Pancreas (tissue), 10 donors: Measurements from ENCODE around the gene MRPL3. TPM values are rescaled to one million over a fixed set of nuclear protein-coding genes. Genes with fewer than 3 reads are reported as not detected.

ENCODE experiments used
- ATAC-seq, 4 donors: fragments of 200-7000 bp; cut with Tn5 transposase; one replicate each; pipeline versions ENCODE4 v1.8.0 to v1.9.1; 2020; ENCODE audit warnings: mild to moderate bottlenecking in 4 of 4, moderate library complexity in 4 of 4
- DNase-seq, 6 donors: peaks; one replicate each; pipeline ENCODE4 v3.0.0-alpha.2; 2020
- FAIRE-seq: peaks from 2 replicates; lab custom pipeline; 2012; peaks lifted over from hg19 to GRCh38; lab: Jason Lieb, UNC
- H3K27ac ChIP-seq, 4 donors: fragments of 200-600 bp; sonication (generic); 1 replicate in 3 of 4; 2 replicates in 1 of 4; pipeline versions ENCODE4 v1.5.0 to v1.8.0; 2020
- H3K27me3 ChIP-seq, 4 donors: fragments of 200-600 bp; one replicate each; pipeline ENCODE4 v1.8.0; 2021
- H3K36me3 ChIP-seq, 3 donors: fragments of 200-600 bp; sonication (generic) in 1 of 3; one replicate each; pipeline versions ENCODE4 v1.5.0 to v1.8.0; 2020 to 2021
- H3K4me1 ChIP-seq, 3 donors: fragments of 200-600 bp; one replicate each; pipeline ENCODE4 v1.8.0; 2021
- H3K4me3 ChIP-seq, 4 donors: fragments of 200-600 bp; sonication (generic) in 2 of 4; one replicate each; pipeline versions ENCODE4 v1.5.0 to v1.8.0; 2020 to 2021
- H3K9me3 ChIP-seq, 4 donors: fragments of 200-600 bp; one replicate each; pipeline ENCODE4 v1.8.0; 2021
- WGBS, 2 donors: extraction: QIAGEN DNeasy Blood & Tissue Kit; methylation state at CpG; one replicate each; pipeline ENCODE4 v1.1.7; 2013; 5-methylcytosine and 5-hydroxymethylcytosine counted together
- intact Hi-C, 3 donors: fragments of 100-400 bp; cut with DNase I; formaldehyde crosslinking; loops; one replicate each; pipeline versions ENCODE4 v1.11.1 to v1.14.2; 2022
- polyA plus RNA-seq, 2 donors: library from polyadenylated mRNA; stranded (reverse); fragments of 200-250 nt; gene quantifications; one replicate each; pipeline ENCODE4 v1.2.3, GENCODE V29; 2013
- total RNA-seq, 6 donors: library from RNA; stranded (reverse); fragmentation: NEBNext Ultra II Directional in 4 of 6; extraction: Animal tissue kit (Norgen Biotek cat#: 25700) in 4 of 6; gene quantifications; one replicate each; pipeline versions ENCODE4 v1.2.1 to v1.2.4, GENCODE V29; 2021 to 2023
- TF ChIP-seq, protein P1 (sequence below), 4 donors: fragments of 200-600 bp; sonication (generic) in 3 of 4; IDR thresholded peaks; one replicate each; pipeline versions ENCODE4 v1.5.0 to v1.8.0; 2021; ENCODE audit warnings: antibody characterized with exemption in 4 of 4
- donor health status: healthy with polysubstance abuse.
- donor health status: DM: no; HTN: no; CAD: no; lungs with moderate emphysema.
- donor health status: DM: no; HTN: no; CAD: no.
- donor health status: control.
- donor health status: control.
- donor health status: Bipolar disorder and iron deficiency.
- donor health status: DM: yes; HTN: yes; CAD: no.
- donor health status: DM: no; HTN: no; CAD: no.
- donor health status: DM: no; HTN: no; CAD: no.
- donor health status: DM: yes; HTN: yes; CAD: no.

The MRPL3 gene
- total and polyA plus RNA-seq, 8 donors, result 23.5 to 45.4 (median 36.7) TPM

DNA sequence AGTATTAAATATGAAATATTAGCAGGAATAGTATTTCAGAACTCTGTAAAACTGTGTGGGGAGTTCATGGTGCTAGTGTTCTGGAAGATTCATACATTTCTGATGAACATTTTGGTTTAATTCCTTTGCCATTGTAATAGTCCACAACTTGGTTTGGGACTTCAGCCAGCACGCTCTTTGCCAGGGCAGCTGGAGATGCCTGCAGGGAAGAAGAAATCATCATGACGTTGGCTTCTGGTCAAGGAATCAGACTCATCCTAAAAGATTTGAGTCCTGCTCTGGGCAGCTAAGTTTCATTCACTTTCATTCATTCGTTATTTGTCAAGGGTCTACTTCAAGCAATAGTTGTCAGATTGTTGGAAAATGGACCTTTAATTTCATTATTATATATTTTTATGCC lies 32.4 kb upstream of the MRPL3 start:
- H3K36me3 ChIP-seq, result no peaks in the 10 kb centered on the region
- H3K27me3 ChIP-seq, result no peaks in the 10 kb centered on the region
- no peaks in the 10 kb centered on the region for H3K9me3 ChIP-seq
- TF ChIP-seq, protein P1, sequence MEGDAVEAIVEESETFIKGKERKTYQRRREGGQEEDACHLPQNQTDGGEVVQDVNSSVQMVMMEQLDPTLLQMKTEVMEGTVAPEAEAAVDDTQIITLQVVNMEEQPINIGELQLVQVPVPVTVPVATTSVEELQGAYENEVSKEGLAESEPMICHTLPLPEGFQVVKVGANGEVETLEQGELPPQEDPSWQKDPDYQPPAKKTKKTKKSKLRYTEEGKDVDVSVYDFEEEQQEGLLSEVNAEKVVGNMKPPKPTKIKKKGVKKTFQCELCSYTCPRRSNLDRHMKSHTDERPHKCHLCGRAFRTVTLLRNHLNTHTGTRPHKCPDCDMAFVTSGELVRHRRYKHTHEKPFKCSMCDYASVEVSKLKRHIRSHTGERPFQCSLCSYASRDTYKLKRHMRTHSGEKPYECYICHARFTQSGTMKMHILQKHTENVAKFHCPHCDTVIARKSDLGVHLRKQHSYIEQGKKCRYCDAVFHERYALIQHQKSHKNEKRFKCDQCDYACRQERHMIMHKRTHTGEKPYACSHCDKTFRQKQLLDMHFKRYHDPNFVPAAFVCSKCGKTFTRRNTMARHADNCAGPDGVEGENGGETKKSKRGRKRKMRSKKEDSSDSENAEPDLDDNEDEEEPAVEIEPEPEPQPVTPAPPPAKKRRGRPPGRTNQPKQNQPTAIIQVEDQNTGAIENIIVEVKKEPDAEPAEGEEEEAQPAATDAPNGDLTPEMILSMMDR (IDR thresholded peaks at IDR 0.05), result no peak
- DNase-seq (no peak), ATAC-seq (no peak), FAIRE-seq (no peak)
- H3K4me1 ChIP-seq, result no peaks in the 10 kb centered on the region
- intact Hi-C loops, result no loop called here
- 74 to 91% methylated on average over 3 of the region's 3 CpGs for WGBS, 2 donors
- no peak overlapping the region for H3K4me3 ChIP-seq
- no peak overlapping the region for H3K27ac ChIP-seq

DNA sequence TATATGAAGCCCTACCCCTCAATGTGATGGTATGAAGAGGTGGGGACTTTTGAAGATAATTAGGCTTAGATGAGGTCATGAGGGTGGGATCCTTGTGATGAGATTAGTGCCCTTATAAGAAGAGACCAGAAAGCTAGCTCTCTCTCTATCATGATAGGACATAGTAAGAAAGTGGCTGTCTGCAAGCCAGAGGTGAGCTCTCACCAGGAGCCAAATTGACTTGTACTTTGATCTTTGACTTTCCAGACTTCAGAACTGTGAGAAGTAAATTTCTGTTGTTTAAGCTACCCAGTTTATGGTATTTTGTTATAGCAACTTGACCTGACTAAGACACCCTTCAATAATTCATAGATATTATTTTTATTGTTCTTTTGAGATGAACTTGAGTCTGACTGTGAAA lies 29.9 kb upstream of the MRPL3 start:
- intact Hi-C loops, result no loop called here
- Histone ChIP-seq H3K4me1 (no peaks in the 10 kb centered on the region), H3K27ac (no peak overlapping the region), H3K27me3 (no peaks in the 10 kb centered on the region), H3K9me3 (no peaks in the 10 kb centered on the region), H3K4me3 (no peak overlapping the region), H3K36me3 (no peaks in the 10 kb centered on the region)
- no peak for ATAC-seq
- no peak for DNase-seq
- no peak for FAIRE-seq
- TF ChIP-seq, protein P1 (IDR thresholded peaks at IDR 0.05), result no peak

DNA sequence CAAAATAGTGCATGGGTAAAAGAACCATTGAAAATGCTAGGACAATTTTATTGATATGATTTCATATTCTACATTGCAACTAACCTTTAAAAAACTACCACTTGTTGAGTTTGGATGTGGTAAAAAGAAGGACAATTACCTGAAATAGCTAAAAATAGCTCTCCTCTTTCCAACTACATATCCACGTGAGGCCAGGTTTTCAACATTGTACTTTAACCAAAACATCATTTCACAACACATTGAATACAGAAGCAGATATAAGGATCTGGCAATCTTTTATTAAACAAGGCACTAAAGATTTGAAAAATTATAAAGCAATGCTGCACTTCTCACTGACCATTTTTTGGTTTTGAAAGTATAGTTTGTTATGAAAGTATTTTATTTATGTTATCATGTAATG lies 28.1 kb upstream of the MRPL3 start:
- DNase-seq, result no peak
- no peak for FAIRE-seq
- Histone ChIP-seq H3K4me1 (no peaks in the 10 kb centered on the region), H3K27me3 (no peaks in the 10 kb centered on the region), H3K27ac (no peak overlapping the region), H3K36me3 (no peaks in the 10 kb centered on the region), H3K9me3 (no peaks in the 10 kb centered on the region), H3K4me3 (no peak overlapping the region)
- 63 to 67% methylated on average over 1 of the region's 1 CpG for WGBS, 2 donors
- TF ChIP-seq, protein P1 (IDR thresholded peaks at IDR 0.05), result no peak
- intact Hi-C loops, result no loop called here
- no peak for ATAC-seq

DNA sequence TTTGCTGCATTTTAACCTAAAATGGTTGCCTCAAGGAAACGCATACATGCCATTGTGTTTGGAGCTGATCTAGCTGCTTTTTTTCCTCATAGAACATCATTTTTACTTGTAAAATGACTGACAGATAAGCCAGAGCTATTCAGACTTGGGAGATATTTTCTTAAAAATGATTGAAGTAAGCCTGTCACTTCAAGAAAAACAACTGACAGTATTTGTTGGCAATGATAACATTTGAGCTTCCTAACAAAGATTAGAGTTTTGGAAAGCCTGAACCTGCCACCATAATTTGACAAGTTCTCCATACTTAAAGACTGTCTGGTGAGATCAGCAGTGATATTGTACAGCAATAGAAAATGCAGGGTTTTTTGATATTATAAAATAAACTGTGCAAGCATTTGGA lies 27.6 kb upstream of the MRPL3 start:
- Histone ChIP-seq H3K9me3 (no peaks in the 10 kb centered on the region), H3K4me3 (no peak overlapping the region), H3K36me3 (no peaks in the 10 kb centered on the region), H3K27ac (no peak overlapping the region), H3K27me3 (no peaks in the 10 kb centered on the region), H3K4me1 (no peaks in the 10 kb centered on the region)
- WGBS, 2 donors, result 73 to 80% methylated on average over 1 of the region's 1 CpG
- FAIRE-seq (no peak), DNase-seq (no peak), ATAC-seq (no peak)
- TF ChIP-seq, protein P1 (IDR thresholded peaks at IDR 0.05), result no peak
- intact Hi-C loops, result no loop called here

DNA sequence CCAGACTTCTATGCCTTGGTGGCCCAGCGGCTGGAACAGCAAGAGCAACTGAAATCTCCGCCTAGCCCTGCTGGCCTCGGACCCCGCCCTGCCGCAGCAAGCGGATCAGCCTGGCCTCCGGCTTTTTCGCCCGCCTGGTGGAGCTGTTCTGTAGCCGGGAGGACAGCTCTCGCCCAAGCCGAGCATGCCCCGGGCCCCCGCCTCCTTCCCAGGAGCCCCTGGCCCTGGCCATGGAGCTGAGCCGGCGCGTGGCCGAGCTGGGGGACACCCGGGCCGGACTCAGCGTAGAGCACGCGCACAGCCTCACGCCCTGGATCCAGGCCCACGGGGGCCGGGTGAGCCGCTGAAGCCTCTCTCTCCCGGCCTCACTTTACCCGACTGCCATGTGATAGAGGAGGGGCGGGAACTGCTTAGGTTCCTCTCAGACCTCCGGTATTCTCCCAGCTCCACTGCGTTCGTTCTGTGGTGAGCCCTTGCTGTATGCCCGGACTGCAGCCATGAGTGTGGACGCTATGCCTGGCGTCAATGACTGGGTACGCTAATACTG lies 24.1 kb upstream of the MRPL3 start:
- H3K9me3 ChIP-seq, result no peaks in the 10 kb centered on the region
- H3K27me3 ChIP-seq, result no peaks in the 10 kb centered on the region
- peak overlapping the region in 3 of 4 donors; percentile 29 to 41 (median 36) for H3K4me3 ChIP-seq
- no peaks in the 10 kb centered on the region for H3K4me1 ChIP-seq
- H3K36me3 ChIP-seq, result no peaks in the 10 kb centered on the region
- 7 to 10% methylated on average over 35 to 37 of the region's 37 CpGs for WGBS, 2 donors
- ATAC-seq (peak; percentile 91 to 98 (median 98)), FAIRE-seq (no peak), DNase-seq (peak; percentile 42 to 84 (median 58))
- no peak overlapping the region for H3K27ac ChIP-seq
- intact Hi-C loops, result no loop called here
- TF ChIP-seq, protein P1 (IDR thresholded peaks at IDR 0.05), result peak in 2 of 4 donors; percentile 12 to 25
